Liver (tissue), 9 donors: Measurements from ENCODE around the gene ESRRB. TPM values are rescaled to one million over a fixed set of nuclear protein-coding genes. Genes with fewer than 3 reads are reported as not detected.

Source experiments
- DNase-seq: peaks from one replicate; pipeline ENCODE4 v3.0.0-alpha.2; 2017; ENCODE audit warnings: low spot score
- H3K27ac ChIP-seq, 2 donors: one replicate each; pipeline ENCODE4 v1.7.0; 2013; ENCODE audit warnings: inconsistent platforms in 2 of 2, low read length in 2 of 2, control low read depth in 1 of 2, low read depth in 1 of 2, mild to moderate bottlenecking in 1 of 2
- H3K27me3 ChIP-seq, 4 donors: one replicate each; pipeline versions ENCODE4 v1.6.1 to v1.7.0; 2013; ENCODE audit warnings: low read length in 3 of 4, inconsistent platforms in 1 of 4, mild to moderate bottlenecking in 1 of 4, moderate library complexity in 1 of 4; ENCODE audit not compliant: control insufficient read depth in 4 of 4, insufficient read depth in 4 of 4
- H3K36me3 ChIP-seq, 4 donors: one replicate each; pipeline versions ENCODE4 v1.6.1 to v1.7.0; 2013; ENCODE audit warnings: low read length in 3 of 4, mild to moderate bottlenecking in 3 of 4, low read depth in 1 of 4, moderate library complexity in 1 of 4; ENCODE audit not compliant: control insufficient read depth in 4 of 4, insufficient read depth in 3 of 4
- H3K4me1 ChIP-seq, 4 donors: one replicate each; pipeline versions ENCODE4 v1.6.1 to v1.7.0; 2013; ENCODE audit warnings: low read length in 3 of 4, mild to moderate bottlenecking in 3 of 4, moderate library complexity in 1 of 4; ENCODE audit not compliant: control insufficient read depth in 4 of 4, insufficient read depth in 4 of 4
- H3K4me3 ChIP-seq, 3 donors: one replicate each; pipeline versions ENCODE4 v1.6.1 to v1.7.0; 2013; ENCODE audit warnings: low read length in 3 of 3, control low read depth in 1 of 3, low read depth in 1 of 3, mild to moderate bottlenecking in 1 of 3
- H3K9ac ChIP-seq, 2 donors: one replicate each; pipeline ENCODE4 v1.7.0; 2013; ENCODE audit warnings: low read length in 2 of 2, mild to moderate bottlenecking in 2 of 2, moderate library complexity in 2 of 2, control low read depth in 1 of 2, low read depth in 1 of 2
- H3K9me3 ChIP-seq, 4 donors: one replicate each; pipeline versions ENCODE4 v1.6.1 to v1.7.0; 2013; ENCODE audit warnings: low read length in 3 of 4; ENCODE audit not compliant: control insufficient read depth in 4 of 4
- FOXA1 ChIP-seq: IDR thresholded peaks from 2 replicates; pipeline ENCODE4 v1.6.1; 2016; ENCODE audit warnings: antibody characterized with exemption
- GABPA ChIP-seq, 2 donors: IDR thresholded peaks in 1 of 2; conservative IDR thresholded peaks in 1 of 2; 2 replicates each; pipeline ENCODE4 v1.6.1; 2016; ENCODE audit warnings: antibody characterized with exemption in 2 of 2, mild to moderate bottlenecking in 1 of 2, moderate library complexity in 1 of 2
- JUND ChIP-seq, 2 donors: IDR thresholded peaks; 2 replicates each; pipeline ENCODE4 v1.6.1; 2016; ENCODE audit warnings: antibody characterized with exemption in 2 of 2
- NR2F2 ChIP-seq: IDR thresholded peaks from 2 replicates; pipeline ENCODE4 v1.6.1; 2016; ENCODE audit warnings: antibody characterized with exemption
- RAD21 ChIP-seq, 2 donors: IDR thresholded peaks; 2 replicates each; pipeline ENCODE4 v1.6.1; 2016; ENCODE audit warnings: antibody characterized with exemption in 2 of 2, mild to moderate bottlenecking in 2 of 2
- RXRA ChIP-seq, 2 donors: IDR thresholded peaks; 2 replicates each; pipeline ENCODE4 v1.6.1; 2017 to 2018; ENCODE audit warnings: antibody characterized with exemption in 2 of 2, mild to moderate bottlenecking in 1 of 2
- SP1 ChIP-seq: IDR thresholded peaks from 2 replicates; pipeline ENCODE4 v1.6.1; 2018; ENCODE audit warnings: antibody characterized with exemption, mild to moderate bottlenecking
- WGBS: extraction: QIAGEN DNeasy Blood & Tissue Kit; methylation state at CpG from one replicate; pipeline ENCODE4 v1.1.7; 2013; 5-methylcytosine and 5-hydroxymethylcytosine counted together
- polyA plus RNA-seq, 2 donors: library from polyadenylated mRNA; stranded (reverse) in 1 of 2; unstranded in 1 of 2; fragments of 200-250 nt in 1 of 2; fragments of >200 nt in 1 of 2; fragmentation: Nextera tagmentation in 1 of 2; extraction: Ambion mirVana in 1 of 2; gene quantifications; one replicate each; pipeline versions ENCODE4 v1.2.1 to v1.2.3, GENCODE V29; 2013 to 2015
- total RNA-seq, 2 donors: library from RNA; depleted of rRNA; stranded (reverse); fragments of >200 nt; gene quantifications; one replicate each; pipeline ENCODE4 v1.2.3, GENCODE V29; 2014
- TF ChIP-seq, protein P1 (sequence below): fragments of 150-350 bp; IDR thresholded peaks from 2 replicates; pipeline ENCODE4 v1.5.1; 2017; ENCODE audit warnings: improper control_type of control experiment, low read depth, low read length; ENCODE audit not compliant: missing input control
- TF ChIP-seq, protein P2 (sequence below): IDR thresholded peaks from 2 replicates; pipeline ENCODE4 v1.6.1; 2016; ENCODE audit warnings: antibody characterized with exemption
- TF ChIP-seq, protein P3 (sequence below): IDR thresholded peaks from 2 replicates; pipeline ENCODE4 v1.6.1; 2016; ENCODE audit warnings: antibody characterized with exemption
- TF ChIP-seq, protein P4 (sequence below): IDR thresholded peaks from 2 replicates; pipeline ENCODE4 v1.6.1; 2016; ENCODE audit warnings: antibody characterized with exemption, mild to moderate bottlenecking
- donor health status: healthy.
- donor health status: healthy.
- donor health status: healthy.
- donor health status: healthy.
- donor health status: healthy.

Gene ESRRB
- total and polyA plus RNA-seq, 4 donors = 0.08 to 0.21 (median 0.11) TPM

DNA sequence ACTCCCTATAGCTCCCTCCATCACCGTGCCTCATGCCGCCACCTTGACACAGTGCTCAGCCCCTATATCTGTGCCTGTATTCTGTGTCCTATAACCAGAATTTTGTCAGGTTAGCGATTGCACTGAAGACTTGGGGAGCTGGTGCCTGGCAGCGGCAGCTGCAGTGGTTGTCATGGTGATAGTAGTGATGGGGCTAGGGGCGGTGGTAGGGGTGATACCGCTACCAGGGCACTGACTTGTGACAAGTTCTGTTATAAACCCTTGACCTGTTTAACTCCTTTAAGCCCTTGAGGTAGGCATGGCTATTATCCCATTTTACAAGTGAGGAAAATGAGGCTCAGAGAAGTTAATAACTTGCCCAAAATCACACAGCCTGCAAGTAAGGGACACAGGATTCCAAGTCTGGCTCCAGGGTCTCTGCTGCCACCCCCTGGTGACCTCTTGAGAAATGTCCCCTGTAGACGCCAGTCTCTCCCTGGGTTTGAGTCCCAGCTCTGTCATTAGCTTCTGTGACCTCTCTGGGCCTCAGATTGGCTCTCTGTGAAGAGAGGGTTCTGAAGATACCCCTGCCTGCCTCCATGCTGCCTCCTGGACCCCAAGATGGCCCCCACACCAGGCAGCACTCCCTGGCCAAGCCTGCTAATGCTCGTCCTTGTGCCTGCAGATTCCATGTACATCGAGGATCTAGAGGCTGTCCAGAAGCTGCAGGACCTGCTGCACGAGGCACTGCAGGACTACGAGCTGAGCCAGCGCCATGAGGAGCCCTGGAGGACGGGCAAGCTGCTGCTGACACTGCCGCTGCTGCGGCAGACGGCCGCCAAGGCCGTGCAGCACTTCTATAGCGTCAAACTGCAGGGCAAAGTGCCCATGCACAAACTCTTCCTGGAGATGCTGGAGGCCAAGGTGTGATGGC is 121.9 kb downstream of the ESRRB start:
- TF ChIP-seq FOXA1 (no peak), NR2F2 (no peak), RAD21 (IDR thresholded peaks at IDR 0.05) (no peak), SP1 (no peak), GABPA (IDR thresholded peaks at IDR 0.05 in 1 of 2, conservative IDR thresholded peaks at IDR 0.05 in 1 of 2) (no peak), RXRA (IDR thresholded peaks at IDR 0.05) (no peak), JUND (IDR thresholded peaks at IDR 0.05) (no peak)
- TF ChIP-seq, protein P1, sequence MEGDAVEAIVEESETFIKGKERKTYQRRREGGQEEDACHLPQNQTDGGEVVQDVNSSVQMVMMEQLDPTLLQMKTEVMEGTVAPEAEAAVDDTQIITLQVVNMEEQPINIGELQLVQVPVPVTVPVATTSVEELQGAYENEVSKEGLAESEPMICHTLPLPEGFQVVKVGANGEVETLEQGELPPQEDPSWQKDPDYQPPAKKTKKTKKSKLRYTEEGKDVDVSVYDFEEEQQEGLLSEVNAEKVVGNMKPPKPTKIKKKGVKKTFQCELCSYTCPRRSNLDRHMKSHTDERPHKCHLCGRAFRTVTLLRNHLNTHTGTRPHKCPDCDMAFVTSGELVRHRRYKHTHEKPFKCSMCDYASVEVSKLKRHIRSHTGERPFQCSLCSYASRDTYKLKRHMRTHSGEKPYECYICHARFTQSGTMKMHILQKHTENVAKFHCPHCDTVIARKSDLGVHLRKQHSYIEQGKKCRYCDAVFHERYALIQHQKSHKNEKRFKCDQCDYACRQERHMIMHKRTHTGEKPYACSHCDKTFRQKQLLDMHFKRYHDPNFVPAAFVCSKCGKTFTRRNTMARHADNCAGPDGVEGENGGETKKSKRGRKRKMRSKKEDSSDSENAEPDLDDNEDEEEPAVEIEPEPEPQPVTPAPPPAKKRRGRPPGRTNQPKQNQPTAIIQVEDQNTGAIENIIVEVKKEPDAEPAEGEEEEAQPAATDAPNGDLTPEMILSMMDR = no peak
- TF ChIP-seq, protein P2, sequence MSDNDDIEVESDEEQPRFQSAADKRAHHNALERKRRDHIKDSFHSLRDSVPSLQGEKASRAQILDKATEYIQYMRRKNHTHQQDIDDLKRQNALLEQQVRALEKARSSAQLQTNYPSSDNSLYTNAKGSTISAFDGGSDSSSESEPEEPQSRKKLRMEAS = no peak
- TF ChIP-seq, protein P3, sequence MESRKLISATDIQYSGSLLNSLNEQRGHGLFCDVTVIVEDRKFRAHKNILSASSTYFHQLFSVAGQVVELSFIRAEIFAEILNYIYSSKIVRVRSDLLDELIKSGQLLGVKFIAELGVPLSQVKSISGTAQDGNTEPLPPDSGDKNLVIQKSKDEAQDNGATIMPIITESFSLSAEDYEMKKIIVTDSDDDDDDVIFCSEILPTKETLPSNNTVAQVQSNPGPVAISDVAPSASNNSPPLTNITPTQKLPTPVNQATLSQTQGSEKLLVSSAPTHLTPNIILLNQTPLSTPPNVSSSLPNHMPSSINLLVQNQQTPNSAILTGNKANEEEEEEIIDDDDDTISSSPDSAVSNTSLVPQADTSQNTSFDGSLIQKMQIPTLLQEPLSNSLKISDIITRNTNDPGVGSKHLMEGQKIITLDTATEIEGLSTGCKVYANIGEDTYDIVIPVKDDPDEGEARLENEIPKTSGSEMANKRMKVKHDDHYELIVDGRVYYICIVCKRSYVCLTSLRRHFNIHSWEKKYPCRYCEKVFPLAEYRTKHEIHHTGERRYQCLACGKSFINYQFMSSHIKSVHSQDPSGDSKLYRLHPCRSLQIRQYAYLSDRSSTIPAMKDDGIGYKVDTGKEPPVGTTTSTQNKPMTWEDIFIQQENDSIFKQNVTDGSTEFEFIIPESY = no peak
- Histone ChIP-seq H3K27me3 (no peaks in the 10 kb centered on the region), H3K9me3 (no peaks in the 10 kb centered on the region), H3K4me3 (no peak overlapping the region), H3K9ac (no peak overlapping the region), H3K27ac (no peak overlapping the region), H3K4me1 (no peaks in the 10 kb centered on the region), H3K36me3 (no peaks in the 10 kb centered on the region)
- WGBS = 84% methylated on average over 19 of the region's 19 CpGs
- no peak for DNase-seq

DNA sequence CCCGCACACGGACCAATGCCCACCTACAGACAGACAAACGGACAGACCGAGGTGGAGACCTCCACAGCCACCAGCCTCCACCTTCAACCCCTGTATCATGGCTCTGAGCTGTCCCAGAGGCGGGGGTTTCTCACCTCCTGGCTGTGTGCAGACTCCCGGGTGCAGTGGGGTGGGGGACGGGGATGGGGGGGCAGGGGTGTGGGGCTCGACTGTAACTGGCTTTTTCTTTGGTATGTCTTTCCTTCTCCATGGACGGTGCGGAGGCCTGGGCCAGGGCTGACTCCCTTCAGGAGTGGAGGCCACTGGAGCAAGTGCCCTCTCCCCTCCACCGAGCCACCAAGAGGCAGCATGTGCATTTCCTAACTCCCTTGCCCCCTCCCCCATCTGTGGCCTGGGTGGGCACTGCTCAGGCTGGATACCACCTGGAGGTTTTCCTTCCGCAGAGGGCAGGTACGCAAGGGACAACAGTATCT is 122.6 kb downstream of the ESRRB start:
- WGBS = 81% methylated on average over 13 of the region's 13 CpGs
- Histone ChIP-seq H3K4me1 (no peaks in the 10 kb centered on the region), H3K36me3 (no peaks in the 10 kb centered on the region), H3K9me3 (no peaks in the 10 kb centered on the region), H3K27me3 (no peaks in the 10 kb centered on the region), H3K9ac (no peak overlapping the region), H3K4me3 (no peak overlapping the region), H3K27ac (no peak overlapping the region)
- TF ChIP-seq, protein P3 = no peak
- TF ChIP-seq, protein P2 = no peak
- TF ChIP-seq, protein P4, sequence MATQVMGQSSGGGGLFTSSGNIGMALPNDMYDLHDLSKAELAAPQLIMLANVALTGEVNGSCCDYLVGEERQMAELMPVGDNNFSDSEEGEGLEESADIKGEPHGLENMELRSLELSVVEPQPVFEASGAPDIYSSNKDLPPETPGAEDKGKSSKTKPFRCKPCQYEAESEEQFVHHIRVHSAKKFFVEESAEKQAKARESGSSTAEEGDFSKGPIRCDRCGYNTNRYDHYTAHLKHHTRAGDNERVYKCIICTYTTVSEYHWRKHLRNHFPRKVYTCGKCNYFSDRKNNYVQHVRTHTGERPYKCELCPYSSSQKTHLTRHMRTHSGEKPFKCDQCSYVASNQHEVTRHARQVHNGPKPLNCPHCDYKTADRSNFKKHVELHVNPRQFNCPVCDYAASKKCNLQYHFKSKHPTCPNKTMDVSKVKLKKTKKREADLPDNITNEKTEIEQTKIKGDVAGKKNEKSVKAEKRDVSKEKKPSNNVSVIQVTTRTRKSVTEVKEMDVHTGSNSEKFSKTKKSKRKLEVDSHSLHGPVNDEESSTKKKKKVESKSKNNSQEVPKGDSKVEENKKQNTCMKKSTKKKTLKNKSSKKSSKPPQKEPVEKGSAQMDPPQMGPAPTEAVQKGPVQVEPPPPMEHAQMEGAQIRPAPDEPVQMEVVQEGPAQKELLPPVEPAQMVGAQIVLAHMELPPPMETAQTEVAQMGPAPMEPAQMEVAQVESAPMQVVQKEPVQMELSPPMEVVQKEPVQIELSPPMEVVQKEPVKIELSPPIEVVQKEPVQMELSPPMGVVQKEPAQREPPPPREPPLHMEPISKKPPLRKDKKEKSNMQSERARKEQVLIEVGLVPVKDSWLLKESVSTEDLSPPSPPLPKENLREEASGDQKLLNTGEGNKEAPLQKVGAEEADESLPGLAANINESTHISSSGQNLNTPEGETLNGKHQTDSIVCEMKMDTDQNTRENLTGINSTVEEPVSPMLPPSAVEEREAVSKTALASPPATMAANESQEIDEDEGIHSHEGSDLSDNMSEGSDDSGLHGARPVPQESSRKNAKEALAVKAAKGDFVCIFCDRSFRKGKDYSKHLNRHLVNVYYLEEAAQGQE = no peak
- DNase-seq = no peak
